Stimulated activated CD8-positive, alpha-beta memory T cell treated with anti-CD3 and anti-CD28 coated beads, Interleukin-15, amount 100 ng/mL, for 1 hour (primary cell): Measurements from ENCODE around the gene KIF13A.
"Not testable (repeated sequence)": the region's sequence is repeated elsewhere in the genome, so short reads cannot be mapped to it uniquely, and the experiment has no call there.

Experiments
- DNase-seq: peaks from one replicate; pipeline ENCODE4 v3.0.0-alpha.2; 2020; ENCODE audit warnings: low read depth

Gene KIF13A

GRCh38 chr6:17846762-17847161 lies 140.7 kb downstream of the KIF13A start:
- DNase-seq = no peak

DNA sequence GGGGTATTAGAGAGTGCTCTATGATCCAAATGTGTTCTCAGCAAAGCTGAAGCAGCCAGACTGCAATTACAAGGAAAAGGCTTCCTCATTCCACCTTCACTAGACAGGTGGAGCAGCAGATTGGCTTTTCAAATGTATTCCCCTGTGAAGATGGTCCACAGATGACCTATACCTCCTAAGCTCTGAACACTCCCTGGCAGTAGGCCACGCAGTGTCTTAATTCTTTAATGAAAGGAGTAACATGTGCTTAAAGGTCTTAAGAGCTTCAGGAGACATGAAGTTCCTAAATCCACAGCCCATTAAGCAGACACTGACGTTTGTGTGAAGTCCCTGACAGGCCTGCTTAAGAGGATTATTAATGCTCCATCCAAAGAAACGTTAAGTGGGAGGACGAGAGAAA lies 141.8 kb downstream of the KIF13A start:
- DNase-seq = no peak

DNA sequence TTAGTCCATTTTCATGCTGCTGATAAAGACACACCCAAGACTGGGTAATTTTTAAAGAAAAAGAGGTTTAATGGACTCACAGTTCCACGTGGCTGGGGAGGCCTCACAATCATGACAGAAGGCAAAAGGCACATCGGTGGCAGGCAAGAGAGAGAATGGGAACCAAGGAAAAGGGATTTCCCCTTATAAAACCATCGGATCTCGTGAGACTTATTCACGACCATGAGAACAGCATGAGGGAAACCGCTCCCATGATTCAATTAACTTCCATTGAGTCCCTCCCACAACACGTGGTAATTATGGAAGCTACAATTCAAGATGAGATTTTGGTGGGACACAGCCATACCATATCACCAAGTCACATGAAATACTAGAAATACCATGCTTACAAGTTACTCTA lies 142.5 kb downstream of the KIF13A start:
- DNase-seq = not testable (repeated sequence)

DNA sequence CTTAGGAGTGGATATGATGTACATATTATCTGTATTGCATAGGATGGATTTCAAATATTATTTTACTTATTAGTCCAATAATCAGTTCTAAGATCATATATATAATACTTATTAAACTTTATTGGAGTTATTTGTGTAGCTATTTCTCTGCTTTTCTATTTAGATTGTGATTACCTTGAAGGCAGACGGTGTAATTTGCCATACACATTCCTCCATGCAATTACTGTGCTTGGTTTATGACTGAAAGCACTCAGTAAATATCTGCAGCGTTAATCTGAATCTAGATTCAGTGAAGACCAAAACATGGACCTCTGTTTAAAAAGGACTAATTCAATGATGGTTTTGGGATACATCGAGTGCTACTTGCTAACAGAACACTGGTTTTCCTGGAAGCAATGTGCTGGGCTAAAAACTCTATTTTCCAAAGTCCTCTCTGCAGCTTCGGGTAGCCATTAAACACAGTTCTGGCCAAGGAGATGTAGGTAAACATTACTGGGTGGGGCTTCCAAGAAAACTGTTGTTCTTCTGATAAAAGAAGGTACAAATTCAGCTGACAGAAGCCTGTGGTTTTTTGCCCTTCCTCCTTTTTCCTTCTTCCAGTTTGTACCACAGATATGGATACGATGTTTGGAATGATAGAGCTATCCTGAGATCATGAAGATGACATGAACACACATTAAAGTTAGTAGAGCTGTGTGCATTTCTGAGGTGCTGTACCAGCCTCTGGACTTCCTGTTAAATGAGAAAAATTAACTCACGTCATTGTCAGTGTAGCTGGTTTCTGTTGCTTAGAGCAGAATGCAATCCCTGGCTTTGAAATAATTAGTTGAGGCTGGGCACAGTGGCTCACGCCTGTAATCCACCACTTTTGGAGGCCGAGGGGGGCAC lies 144.3 kb downstream of the KIF13A start:
- no peak for DNase-seq

DNA sequence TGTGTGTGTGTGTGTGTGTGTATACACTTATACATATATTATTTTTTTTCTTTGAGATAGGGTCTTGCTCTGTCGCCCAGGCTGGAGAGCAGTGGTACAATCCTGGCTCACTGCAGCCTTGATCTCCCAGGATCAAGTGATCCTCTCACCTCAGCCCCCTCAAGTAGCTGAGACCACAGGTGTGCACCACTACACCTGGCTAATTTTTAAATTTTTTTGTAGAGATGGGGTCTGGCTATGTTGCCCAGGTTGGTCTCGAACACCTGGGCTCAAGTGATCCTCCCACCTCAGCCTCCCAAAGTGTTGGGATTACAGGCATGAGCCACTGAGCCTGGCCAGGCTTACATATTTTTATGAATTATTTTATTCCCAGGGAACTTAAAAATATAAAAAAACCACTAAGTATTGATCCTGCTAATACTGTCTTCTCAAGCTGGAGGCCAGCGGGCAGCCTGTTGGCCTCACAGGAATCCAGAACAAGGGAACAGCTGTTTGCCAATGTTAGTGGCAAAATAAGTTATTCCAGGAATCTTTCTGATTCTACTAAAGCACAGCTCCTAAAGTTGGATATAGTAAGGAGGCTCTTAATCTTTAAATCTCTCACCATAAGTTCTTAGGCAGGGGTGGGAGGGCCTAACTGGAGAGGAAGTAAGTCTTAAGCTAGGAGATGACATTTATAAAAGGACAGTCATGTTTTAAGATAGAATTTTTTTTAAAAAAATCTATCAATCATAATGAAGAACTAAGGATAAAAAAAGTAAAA lies 145.2 kb downstream of the KIF13A start:
- DNase-seq = no peak

DNA sequence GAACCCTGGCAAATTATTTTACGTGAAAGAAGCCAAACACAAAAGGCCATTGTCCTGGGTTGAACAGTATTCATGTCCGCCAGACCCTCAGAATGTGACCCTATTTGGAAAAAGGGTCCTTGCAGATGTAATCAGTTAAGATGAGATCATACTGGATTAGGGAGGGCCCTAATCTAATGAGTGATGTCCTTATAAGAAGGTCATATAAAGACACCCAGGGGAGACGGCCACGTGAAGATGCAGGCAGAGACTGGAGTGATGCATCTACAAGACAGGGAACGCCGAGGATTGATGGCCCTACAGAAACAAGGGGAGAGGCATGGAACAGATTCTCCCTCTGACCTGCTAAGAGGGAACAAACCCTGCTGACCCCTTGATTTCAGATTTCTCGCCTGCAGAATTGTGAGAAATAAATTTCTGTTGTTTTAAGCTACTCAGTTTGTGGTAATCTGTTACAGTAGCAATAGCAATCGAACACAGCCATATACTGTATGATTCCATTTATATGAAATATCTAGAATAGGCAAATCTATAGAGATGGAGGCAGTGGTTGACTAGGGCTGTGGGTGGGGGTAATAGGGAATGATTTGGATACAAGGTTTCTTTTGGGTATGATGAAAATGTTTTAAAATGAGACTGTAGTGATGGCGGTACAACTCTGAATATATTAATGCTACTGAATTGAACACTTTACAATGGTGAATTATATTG lies 147.8 kb downstream of the KIF13A start:
- DNase-seq = no peak

DNA sequence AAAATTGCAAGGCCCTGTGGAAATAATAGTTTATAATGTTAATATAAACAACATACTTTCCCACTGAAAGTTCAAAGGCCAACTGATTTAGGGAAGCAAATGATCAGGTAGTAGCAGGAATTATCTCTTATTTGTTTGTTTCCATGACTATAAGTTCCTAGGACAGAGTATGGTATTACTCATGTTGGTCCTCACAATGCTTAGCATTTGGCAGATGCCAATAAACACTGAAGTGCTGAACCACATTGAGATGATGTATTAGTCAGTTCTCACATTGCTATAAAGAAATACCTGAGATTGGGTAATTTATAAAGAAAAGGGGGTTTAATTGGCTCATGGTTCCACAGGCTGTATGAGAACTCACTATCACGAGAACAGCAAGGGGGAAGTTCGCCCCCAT lies 151.1 kb downstream of the KIF13A start:
- DNase-seq = no peak

GRCh38 chr6:17835784-17836183 lies 151.7 kb downstream of the KIF13A start:
- no peak for DNase-seq

DNA sequence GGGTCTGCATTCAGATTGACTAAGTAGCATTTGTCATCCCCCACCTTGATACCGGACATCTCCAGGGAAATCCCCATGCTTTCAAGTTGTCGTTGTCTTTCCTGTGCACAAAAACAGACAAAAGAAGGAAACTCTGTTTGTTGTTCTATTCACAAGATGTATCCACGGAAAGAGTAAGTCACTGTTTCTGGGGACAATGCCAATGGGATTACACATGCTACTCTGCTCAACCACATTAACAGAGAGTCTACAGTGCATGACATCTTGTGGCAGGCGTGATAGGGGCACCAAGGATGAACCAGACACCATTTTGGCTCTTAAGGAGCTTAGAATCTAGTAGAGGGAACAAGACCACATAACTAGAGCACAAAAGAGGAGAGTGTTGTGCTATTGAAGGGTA lies 156.3 kb downstream of the KIF13A start:
- DNase-seq = no peak

- DNase-seq = no peak
Observed at GRCh38 chr6:17829905-17830304, 157.5 kb downstream of the KIF13A start.

- no peak for DNase-seq
Observed at GRCh38 chr6:17828149-17828548, 159.3 kb downstream of the KIF13A start.

DNA sequence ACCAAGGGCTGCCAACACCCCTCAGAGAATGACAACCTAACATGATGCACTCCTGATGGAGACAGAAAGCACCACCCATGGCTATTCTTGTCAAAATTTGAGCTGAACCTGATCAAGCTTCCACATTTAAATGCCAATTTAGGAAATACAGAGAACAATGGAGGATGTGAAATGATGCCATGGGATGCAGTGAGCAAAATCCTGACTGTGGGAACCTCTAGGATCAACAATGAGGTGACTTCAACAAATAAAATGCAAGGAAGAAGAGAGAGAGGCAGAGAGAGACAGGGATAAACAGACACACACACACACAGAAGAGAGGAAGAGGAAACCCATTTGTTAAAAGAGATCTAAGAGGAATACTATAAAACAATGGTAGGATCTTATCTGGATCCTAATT lies 161.1 kb downstream of the KIF13A start:
- no peak for DNase-seq

GRCh38 chr6:17820055-17820454 lies 167.4 kb downstream of the KIF13A start:
- DNase-seq = no peak

DNA sequence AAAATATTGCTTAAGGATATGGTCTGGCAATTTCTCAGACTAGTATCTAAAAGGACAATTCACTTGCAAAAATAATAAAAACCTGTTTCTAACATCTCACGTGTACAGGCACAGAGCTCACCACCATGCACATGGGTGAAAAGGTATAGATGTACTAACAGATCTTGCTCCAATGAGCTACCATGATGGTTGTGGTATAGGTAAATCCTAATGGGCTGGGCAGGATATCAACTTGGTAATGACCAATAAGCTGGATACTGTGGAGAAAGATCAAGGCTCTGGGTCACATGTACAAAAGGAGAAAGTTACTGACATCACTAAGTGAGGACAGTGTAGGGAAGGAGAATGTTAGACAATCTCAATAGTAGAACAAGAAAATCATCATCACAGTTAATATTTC lies 169.7 kb downstream of the KIF13A start:
- DNase-seq = no peak

DNA sequence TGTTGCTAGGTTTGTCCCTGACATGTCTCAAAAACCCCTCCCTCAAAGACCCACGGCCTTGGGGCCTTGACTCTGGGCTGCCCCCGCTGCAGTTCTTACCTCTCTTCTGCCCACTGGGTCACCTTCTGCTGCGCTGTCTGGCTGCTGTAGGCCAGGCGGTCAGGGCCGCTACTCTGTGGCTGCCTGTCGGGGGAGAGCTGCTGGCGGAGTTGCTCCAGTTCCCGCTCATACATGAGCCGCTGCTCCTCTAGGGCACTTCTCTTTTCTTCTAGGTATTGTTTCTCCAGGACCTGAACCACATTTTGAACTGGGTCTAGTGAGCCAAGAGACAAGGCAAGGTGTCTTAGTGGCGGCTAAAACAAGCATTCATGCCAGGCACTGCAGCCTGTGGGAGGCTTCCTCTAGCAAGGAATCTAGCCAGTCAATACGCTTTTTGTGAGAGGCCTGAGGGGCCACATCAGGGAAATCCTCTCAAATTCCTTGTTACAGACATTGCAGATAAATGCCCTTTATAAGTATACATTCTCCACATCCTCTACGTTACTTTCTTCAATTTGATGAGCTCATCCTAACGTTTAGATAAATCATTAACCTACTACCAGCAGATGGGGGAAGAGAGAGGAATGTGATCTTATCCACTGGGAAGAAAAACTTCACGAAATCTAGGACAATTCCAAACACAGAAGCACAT lies 170.4 kb downstream of the KIF13A start:
- no peak for DNase-seq

DNA sequence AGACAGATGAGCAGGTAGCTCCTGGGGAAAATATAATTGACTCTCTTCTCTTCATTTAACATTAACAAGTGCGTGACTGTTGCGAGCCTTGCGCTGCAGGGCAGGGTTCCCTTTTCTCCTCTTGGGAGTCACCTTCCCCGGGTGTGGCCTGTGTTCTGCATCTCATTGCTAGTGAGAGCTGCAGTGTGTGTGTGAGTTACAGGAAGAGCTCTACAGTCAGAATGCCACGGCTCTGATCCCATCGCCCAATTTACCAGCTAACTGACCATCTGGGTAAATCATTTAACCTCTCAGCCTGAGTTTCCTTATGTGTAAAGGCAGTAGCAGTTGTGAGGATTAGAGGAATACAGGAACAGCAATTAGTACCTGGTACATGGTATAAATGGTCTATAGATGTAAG lies 173.9 kb downstream of the KIF13A start:
- DNase-seq = no peak

DNA sequence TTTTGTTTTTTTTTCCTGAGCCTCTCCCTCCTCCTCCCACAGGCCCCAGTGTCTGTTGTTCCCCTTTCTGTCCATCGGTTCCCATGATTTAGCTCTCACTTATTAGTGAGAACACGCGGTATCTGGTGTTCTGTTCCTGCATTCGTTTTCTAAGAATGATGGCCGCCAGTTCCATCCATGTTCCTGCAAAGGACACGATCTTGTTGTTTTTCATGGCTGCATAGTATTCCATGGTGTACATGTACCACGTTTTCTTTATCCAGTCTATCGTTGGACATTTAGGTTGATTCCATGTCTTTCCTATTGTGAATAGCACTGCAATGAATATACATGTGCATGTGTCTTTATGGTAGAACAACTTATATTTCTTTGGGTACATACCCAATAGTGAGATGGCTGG lies 175.1 kb downstream of the KIF13A start:
- DNase-seq = no peak

GRCh38 chr6:17808609-17809008 lies 178.8 kb downstream of the KIF13A start:
- no peak for DNase-seq

DNA sequence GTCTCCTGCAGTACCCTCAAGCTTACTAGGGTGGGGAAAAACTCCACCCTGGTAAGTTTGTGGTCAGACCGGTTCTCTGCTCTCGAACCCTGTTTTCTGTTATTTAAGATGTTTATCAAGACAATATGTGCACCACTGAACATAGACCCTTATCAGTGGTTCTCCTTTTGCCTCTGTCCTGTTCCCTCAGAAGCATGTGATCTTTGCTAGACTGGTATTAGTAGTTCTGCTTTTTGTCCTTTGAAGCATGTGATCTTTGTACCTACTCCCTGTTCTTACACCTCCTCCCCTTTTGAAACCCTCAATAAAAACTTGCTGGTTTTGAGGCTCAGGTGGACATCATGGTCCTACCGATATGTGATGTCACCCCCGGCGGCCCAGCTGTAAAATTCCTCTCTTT lies 180.0 kb downstream of the KIF13A start:
- not testable (repeated sequence) for DNase-seq

DNA sequence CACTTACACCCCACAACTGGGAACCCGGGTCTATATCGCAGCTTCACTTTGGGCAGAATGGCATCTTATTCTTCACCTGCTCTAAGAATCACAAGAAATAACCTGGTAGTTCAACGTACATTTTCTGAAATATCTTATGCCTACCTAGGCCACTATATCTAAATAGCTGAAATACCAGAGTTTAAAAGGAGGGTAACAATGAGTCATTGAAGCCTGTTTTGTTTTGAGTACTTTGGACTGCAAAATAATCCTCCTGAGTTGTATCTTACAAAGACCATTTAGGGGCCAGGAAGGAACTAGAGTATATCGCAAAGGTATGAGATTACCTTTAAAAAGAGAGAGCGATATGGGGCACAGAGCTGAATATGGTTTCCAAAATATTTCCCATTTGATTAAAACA lies 184.0 kb downstream of the KIF13A start:
- no peak for DNase-seq

DNA sequence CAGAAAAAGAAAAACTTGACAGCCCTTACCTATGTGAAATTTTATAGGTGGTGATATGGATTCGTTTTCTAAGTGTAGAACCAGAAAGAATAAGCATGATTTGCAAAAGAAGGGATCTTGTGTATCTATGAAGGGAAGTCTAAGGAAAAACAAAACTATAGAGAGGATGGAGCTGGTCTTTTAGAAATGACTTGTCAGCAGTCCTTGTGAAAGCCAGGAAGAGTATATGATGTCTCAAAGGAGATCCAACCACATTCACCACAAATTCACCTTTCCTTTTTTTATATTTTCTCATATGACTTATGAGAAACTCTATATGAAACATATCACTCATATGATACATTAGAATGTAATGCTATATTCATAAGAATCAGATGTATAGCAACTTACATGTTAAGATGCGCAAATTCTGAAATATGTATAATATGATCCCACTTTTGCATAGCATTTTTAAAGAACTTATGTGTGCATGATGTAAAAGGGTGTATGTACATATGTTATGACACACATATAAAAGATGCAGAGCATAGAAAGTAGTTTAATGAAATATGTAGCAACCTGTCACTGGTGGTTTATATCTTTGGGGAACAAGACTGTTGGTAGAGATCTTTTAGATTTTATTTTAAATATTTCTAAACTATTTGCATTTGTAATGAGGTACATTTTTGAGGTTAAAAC lies 188.8 kb downstream of the KIF13A start:
- no peak for DNase-seq

DNA sequence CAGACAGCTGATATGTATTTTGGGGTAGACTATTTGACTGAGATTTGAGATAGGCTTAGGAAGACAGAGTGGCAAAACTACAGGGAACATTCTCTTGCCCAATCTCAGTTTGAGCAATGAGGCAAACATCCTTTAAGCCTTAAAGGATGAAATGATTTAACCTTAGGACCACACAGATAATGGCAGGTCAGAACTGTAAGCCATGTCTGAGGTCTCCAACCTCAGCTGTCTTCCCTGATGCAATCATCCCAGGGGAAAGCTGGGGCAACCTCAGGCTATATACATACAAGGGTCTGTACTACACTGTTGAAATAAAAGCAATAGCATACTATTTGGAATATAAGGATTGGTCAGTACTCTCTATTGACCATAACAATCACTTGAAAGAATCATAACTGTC lies 196.9 kb downstream of the KIF13A start:
- DNase-seq = no peak
